ENCODE measurements around the gene HTD2. TPM values are rescaled to one million over a fixed set of nuclear protein-coding genes. Genes with fewer than 3 reads are reported as not detected.

The HTD2 gene
- total RNA-seq, 1 donor from 2014 or later: 7.7 TPM

DNA sequence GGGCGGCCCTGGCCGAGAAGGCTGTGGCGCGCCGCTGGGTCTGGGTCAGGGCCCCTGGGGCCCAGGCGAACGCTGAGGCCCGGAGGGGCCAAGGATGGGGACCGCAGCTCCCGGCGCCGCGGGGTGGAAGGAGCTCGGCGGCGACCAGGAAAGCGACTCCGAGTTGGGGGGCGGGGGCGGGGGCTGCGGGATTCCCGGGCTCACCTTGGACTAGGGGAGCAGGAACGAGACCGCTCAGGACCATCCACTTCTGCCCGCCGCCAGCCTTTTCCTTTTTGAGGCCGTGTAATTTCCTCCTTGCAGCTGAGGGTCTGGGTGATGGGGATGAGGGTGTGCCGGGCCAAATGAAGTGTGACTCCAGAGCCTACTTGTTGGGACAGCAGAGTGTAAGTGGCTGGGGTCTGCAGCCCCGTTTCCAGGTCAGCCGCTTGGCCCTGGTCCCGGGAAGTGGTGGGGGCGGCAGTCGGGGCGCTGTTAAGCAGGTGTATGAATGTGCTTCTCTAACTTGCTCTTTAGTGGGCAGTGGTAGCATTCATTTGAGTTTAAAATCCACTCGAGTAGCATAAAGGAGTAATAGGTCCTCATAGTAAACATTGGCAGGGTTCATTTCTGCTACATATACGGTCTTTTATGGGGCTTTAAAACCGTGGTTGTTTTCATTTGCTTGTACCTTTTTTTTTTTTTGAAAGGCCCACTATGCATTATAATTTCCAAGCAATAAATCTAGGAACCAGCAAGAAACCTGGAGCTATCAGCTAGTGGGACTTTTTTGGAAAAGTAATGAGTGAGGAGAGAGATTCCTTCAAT, 27.1 kb downstream of the HTD2 start:
- Histone ChIP-seq H3K36me3 (ENCODE audit: insufficient read depth, low read length) (no peaks in the 10 kb centered on the region), H4K20me1 (ENCODE audit: insufficient read depth, low read length) (peaks cover 5% of the 10 kb centered on the region), H3K9me3 (ENCODE audit: insufficient read depth, low read depth, low read length) (no peaks in the 10 kb centered on the region), H3K4me2 (ENCODE audit: low read length) (peak overlapping the region; percentile 97), H3K27me3 (ENCODE audit: insufficient read depth, low read length) (no peaks in the 10 kb centered on the region), H3K9ac (ENCODE audit: low read length) (peak overlapping the region; percentile 87), H3K79me2 (ENCODE audit: insufficient read depth, low read length) (peaks cover 39% of the 10 kb centered on the region), H3K4me3 (ENCODE audit: insufficient read depth, low read depth, low read length) (peak overlapping the region; percentile 79), H3K4me1 (ENCODE audit: insufficient read depth, low read length) (peaks cover 24% of the 10 kb centered on the region), H2AFZ (ENCODE audit: low read depth, low read length) (peak overlapping the region; percentile 36), H3K27ac (ENCODE audit: low read depth, low read length) (peak overlapping the region; percentile 54)
- TF ChIP-seq, protein P1, sequence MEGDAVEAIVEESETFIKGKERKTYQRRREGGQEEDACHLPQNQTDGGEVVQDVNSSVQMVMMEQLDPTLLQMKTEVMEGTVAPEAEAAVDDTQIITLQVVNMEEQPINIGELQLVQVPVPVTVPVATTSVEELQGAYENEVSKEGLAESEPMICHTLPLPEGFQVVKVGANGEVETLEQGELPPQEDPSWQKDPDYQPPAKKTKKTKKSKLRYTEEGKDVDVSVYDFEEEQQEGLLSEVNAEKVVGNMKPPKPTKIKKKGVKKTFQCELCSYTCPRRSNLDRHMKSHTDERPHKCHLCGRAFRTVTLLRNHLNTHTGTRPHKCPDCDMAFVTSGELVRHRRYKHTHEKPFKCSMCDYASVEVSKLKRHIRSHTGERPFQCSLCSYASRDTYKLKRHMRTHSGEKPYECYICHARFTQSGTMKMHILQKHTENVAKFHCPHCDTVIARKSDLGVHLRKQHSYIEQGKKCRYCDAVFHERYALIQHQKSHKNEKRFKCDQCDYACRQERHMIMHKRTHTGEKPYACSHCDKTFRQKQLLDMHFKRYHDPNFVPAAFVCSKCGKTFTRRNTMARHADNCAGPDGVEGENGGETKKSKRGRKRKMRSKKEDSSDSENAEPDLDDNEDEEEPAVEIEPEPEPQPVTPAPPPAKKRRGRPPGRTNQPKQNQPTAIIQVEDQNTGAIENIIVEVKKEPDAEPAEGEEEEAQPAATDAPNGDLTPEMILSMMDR (IDR thresholded peaks at IDR 0.05; ENCODE audit: insufficient read depth, low read depth, low read length): no peak
- TF ChIP-seq EZH2 (IDR thresholded peaks at IDR 0.05; ENCODE audit: insufficient read depth, low read length): no peak
- Mint-ChIP-seq H3K27me3 (ENCODE audit: low read depth, unreplicated experiment) (peaks cover 5% of the 10 kb centered on the region), H3K27ac (ENCODE audit: unreplicated experiment) (no peak overlapping the region), H3K4me3 (ENCODE audit: unreplicated experiment) (peak overlapping the region; percentile 99), H3K36me3 (ENCODE audit: low read depth, unreplicated experiment) (no peaks in the 10 kb centered on the region), H3K9me3 (ENCODE audit: unreplicated experiment) (no peaks in the 10 kb centered on the region), H3K4me1 (ENCODE audit: low read depth, unreplicated experiment) (peaks cover 18% of the 10 kb centered on the region)
- FAIRE-seq: no peak
- no peak for DNase-seq (ENCODE audit: low read depth)

DNA sequence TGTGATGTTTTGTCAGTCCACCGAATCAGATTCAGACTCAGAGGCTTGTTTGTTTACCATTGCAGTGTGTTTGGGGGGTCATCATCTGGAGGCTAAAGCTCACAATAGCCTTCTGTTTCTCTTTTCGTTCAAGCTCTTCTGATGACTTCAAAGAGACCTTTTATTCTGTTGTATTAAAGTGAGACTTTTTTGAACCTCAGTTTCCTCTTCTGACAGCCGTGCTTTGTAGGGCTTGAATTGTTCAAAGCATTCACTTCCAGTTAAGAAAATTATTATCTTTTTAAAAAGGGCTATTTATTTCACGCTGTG, 27.6 kb downstream of the HTD2 start:
- no peaks in the 10 kb centered on the region for H3K9me3 ChIP-seq (ENCODE audit: insufficient read depth, low read depth, low read length)
- DNase-seq (ENCODE audit: low read depth) (no peak), FAIRE-seq (no peak)
- H3K36me3 ChIP-seq (ENCODE audit: insufficient read depth, low read length): no peaks in the 10 kb centered on the region
- H4K20me1 ChIP-seq (ENCODE audit: insufficient read depth, low read length): peaks cover 5% of the 10 kb centered on the region
- peak overlapping the region; percentile 79 for H3K4me3 ChIP-seq (ENCODE audit: insufficient read depth, low read depth, low read length)
- TF ChIP-seq, protein P1 (IDR thresholded peaks at IDR 0.05; ENCODE audit: insufficient read depth, low read depth, low read length): no peak
- TF ChIP-seq EZH2 (IDR thresholded peaks at IDR 0.05; ENCODE audit: insufficient read depth, low read length): no peak
- peaks cover 1% of the 10 kb centered on the region for H3K36me3 Mint-ChIP-seq (ENCODE audit: low read depth, unreplicated experiment)
- no peak overlapping the region for H3K27ac ChIP-seq (ENCODE audit: low read depth, low read length)
- peaks cover 39% of the 10 kb centered on the region for H3K79me2 ChIP-seq (ENCODE audit: insufficient read depth, low read length)
- no peaks in the 10 kb centered on the region for H3K27me3 ChIP-seq (ENCODE audit: insufficient read depth, low read length)
- H2AFZ ChIP-seq (ENCODE audit: low read depth, low read length): no peak overlapping the region
- H3K4me3 Mint-ChIP-seq (ENCODE audit: unreplicated experiment): peak overlapping the region; percentile 99
- H3K4me2 ChIP-seq (ENCODE audit: low read length): peak overlapping the region; percentile 97
- no peaks in the 10 kb centered on the region for H3K9me3 Mint-ChIP-seq (ENCODE audit: unreplicated experiment)
- H3K27me3 Mint-ChIP-seq (ENCODE audit: low read depth, unreplicated experiment): peaks cover 3% of the 10 kb centered on the region
- peaks cover 24% of the 10 kb centered on the region for H3K4me1 ChIP-seq (ENCODE audit: insufficient read depth, low read length)
- H3K9ac ChIP-seq (ENCODE audit: low read length): peak overlapping the region; percentile 87
- peaks cover 18% of the 10 kb centered on the region for H3K4me1 Mint-ChIP-seq (ENCODE audit: low read depth, unreplicated experiment)
- no peak overlapping the region for H3K27ac Mint-ChIP-seq (ENCODE audit: unreplicated experiment)

DNA sequence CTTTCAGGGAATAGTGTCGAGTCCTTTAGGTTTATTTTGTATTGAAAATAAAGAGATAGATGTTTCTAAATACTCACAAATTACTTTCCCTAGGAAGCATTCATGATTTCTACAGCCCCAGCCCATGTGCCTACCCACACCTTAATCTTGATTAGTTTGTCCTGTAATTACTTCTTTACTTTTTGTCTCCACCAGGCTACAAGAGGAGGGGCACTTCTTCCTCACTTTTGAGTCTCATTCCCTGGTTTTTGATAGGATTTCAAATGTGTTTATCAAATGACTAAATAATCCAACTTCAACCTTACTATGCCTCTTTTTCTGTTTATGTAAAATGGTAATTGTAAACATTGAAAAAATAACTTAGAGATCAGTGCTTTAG, 28.2 kb downstream of the HTD2 start:
- peaks cover 2% of the 10 kb centered on the region for H3K36me3 Mint-ChIP-seq (ENCODE audit: low read depth, unreplicated experiment)
- peaks cover 18% of the 10 kb centered on the region for H3K4me1 Mint-ChIP-seq (ENCODE audit: low read depth, unreplicated experiment)
- H4K20me1 ChIP-seq (ENCODE audit: insufficient read depth, low read length): peaks cover 5% of the 10 kb centered on the region
- DNase-seq (ENCODE audit: low read depth): no peak
- H3K27ac ChIP-seq (ENCODE audit: low read depth, low read length): peak overlapping the region; percentile 80
- no peaks in the 10 kb centered on the region for H3K9me3 ChIP-seq (ENCODE audit: insufficient read depth, low read depth, low read length)
- H3K9ac ChIP-seq (ENCODE audit: low read length): peak overlapping the region; percentile 87
- H3K4me3 Mint-ChIP-seq (ENCODE audit: unreplicated experiment): peak overlapping the region; percentile 30
- H3K79me2 ChIP-seq (ENCODE audit: insufficient read depth, low read length): peaks cover 39% of the 10 kb centered on the region
- H2AFZ ChIP-seq (ENCODE audit: low read depth, low read length): no peak overlapping the region
- H3K4me2 ChIP-seq (ENCODE audit: low read length): peak overlapping the region; percentile 97
- H3K4me1 ChIP-seq (ENCODE audit: insufficient read depth, low read length): peaks cover 24% of the 10 kb centered on the region
- H3K4me3 ChIP-seq (ENCODE audit: insufficient read depth, low read depth, low read length): peak overlapping the region; percentile 44
- H3K27ac Mint-ChIP-seq (ENCODE audit: unreplicated experiment): peak overlapping the region; percentile 42
- no peaks in the 10 kb centered on the region for H3K36me3 ChIP-seq (ENCODE audit: insufficient read depth, low read length)
- no peaks in the 10 kb centered on the region for H3K9me3 Mint-ChIP-seq (ENCODE audit: unreplicated experiment)
- H3K27me3 ChIP-seq (ENCODE audit: insufficient read depth, low read length): no peaks in the 10 kb centered on the region
- H3K27me3 Mint-ChIP-seq (ENCODE audit: low read depth, unreplicated experiment): peaks cover 2% of the 10 kb centered on the region
- no peak for TF ChIP-seq EZH2 (IDR thresholded peaks at IDR 0.05; ENCODE audit: insufficient read depth, low read length)
- TF ChIP-seq, protein P1 (IDR thresholded peaks at IDR 0.05; ENCODE audit: insufficient read depth, low read depth, low read length): no peak
- no peak for FAIRE-seq

All from astrocyte (in vitro differentiated cells and primary cell).